Endothelial cell of umbilical vein (primary cell): ENCODE measurements around the gene ARMH1. TPM values are rescaled to one million over a fixed set of nuclear protein-coding genes. Genes with fewer than 3 reads are reported as not detected.

Source experiments
- BruUV-seq: library from RNA; stranded (reverse); fragments of 400-500 nt; replicated peaks from 2 replicates; lab custom pipeline; 2021; lab: Mats Ljungman, UMichigan
- CTCF ChIA-PET: fragments of 300-600, 350-600 bp; sonication (Branson Sonifier 250); formaldehyde crosslinking; loops from one replicate; lab custom pipeline; 2021; ENCODE audit warnings: antibody characterized with exemption, inconsistent platforms; lab: Charles Lee
- POLR2A ChIA-PET: fragments of 300-600, 350-600 bp; sonication (Branson Sonifier 250); formaldehyde crosslinking; loops from one replicate; lab custom pipeline; 2021; ENCODE audit warnings: antibody characterized with exemption, inconsistent platforms; lab: Charles Lee
- DNase-seq: peaks from one replicate; pipeline ENCODE4 v3.0.0-alpha.2; 2011; ENCODE audit warnings: low read depth, low spot score
- FAIRE-seq: peaks from 2 replicates; lab custom pipeline; 2011; peaks lifted over from hg19 to GRCh38; lab: Jason Lieb, UNC
- H2AFZ ChIP-seq: 2 replicates; pipeline ENCODE4 v1.6.0; 2012; ENCODE audit warnings: low read depth, low read length, control low read depth, inconsistent platforms
- H3K27ac ChIP-seq: 2 replicates; pipeline ENCODE4 v1.5.1; 2011; ENCODE audit warnings: low read depth, mild to moderate bottlenecking, control low read depth, low read length, moderate library complexity; ENCODE audit not compliant: insufficient read depth
- H3K27me3 ChIP-seq, 2 experiments: 2 replicates each; pipeline versions ENCODE4 v1.6.0 to v1.6.1; 2011; ENCODE audit warnings: low read length in 2 of 2, mixed read lengths in 1 of 2; ENCODE audit not compliant: control insufficient read depth in 2 of 2, insufficient read depth in 2 of 2
- H3K36me3 ChIP-seq, 2 experiments: 2 replicates in 1 of 2; 3 replicates in 1 of 2; pipeline ENCODE4 v1.5.1; 2011; ENCODE audit warnings: low read length in 2 of 2, mild to moderate bottlenecking in 1 of 2, moderate library complexity in 1 of 2; ENCODE audit not compliant: control insufficient read depth in 2 of 2, insufficient read depth in 2 of 2; ENCODE audit errors: extremely low read depth in 1 of 2
- H3K4me1 ChIP-seq: 3 replicates; pipeline ENCODE4 v1.5.1; 2011; ENCODE audit warnings: mild to moderate bottlenecking, low read length; ENCODE audit not compliant: control insufficient read depth, insufficient read depth; ENCODE audit errors: extremely low read depth
- H3K4me2 ChIP-seq: 2 replicates; pipeline ENCODE4 v1.6.1; 2011; ENCODE audit warnings: low read length, control low read depth, mixed read lengths; ENCODE audit not compliant: insufficient read depth
- H3K4me3 ChIP-seq, 3 experiments: fragments of 200-600 bp in 1 of 3; sonication (generic), shearing (Covaris generic) in 1 of 3; replicated peaks in 1 of 3; 2 replicates each; pipeline ENCODE4 v1.5.1; 2011 to 2016; ENCODE audit warnings: control low read depth in 3 of 3, low read length in 3 of 3, mild to moderate bottlenecking in 2 of 3, inconsistent platforms in 1 of 3, low read depth in 1 of 3, moderate library complexity in 1 of 3; ENCODE audit not compliant: insufficient read depth in 1 of 3
- H3K79me2 ChIP-seq: 2 replicates; pipeline ENCODE4 v1.6.0; 2012; ENCODE audit warnings: low read length, inconsistent platforms; ENCODE audit not compliant: control insufficient read depth, insufficient read depth
- H3K9ac ChIP-seq: replicated peaks from 2 replicates; pipeline ENCODE3; 2011; ENCODE audit warnings: low read length, control low read depth; ENCODE audit not compliant: insufficient read depth; ENCODE audit errors: extremely low read depth
- H3K9me1 ChIP-seq: replicated peaks from 3 replicates; pipeline ENCODE4 v1.6.0; 2011; ENCODE audit warnings: mild to moderate bottlenecking, low read length; ENCODE audit not compliant: control insufficient read depth, insufficient read depth; ENCODE audit errors: extremely low read depth
- H3K9me3 ChIP-seq: replicated peaks from 2 replicates; pipeline ENCODE4 v1.5.1; 2012; ENCODE audit warnings: low read length, inconsistent platforms; ENCODE audit not compliant: control insufficient read depth, insufficient read depth
- H4K20me1 ChIP-seq: replicated peaks from 2 replicates; pipeline ENCODE3; 2011; ENCODE audit warnings: mild to moderate bottlenecking, low read length; ENCODE audit not compliant: control insufficient read depth, insufficient read depth; ENCODE audit errors: extremely low read depth
- CTCF ChIP-seq, 2 donors: IDR thresholded peaks; 1 replicate in 1 of 2; 2 replicates in 1 of 2; pipeline ENCODE4 v1.5.1; 2011; ENCODE audit warnings: low read length in 2 of 2, mild to moderate bottlenecking in 2 of 2, moderate library complexity in 2 of 2, control low read depth in 1 of 2, inconsistent platforms in 1 of 2, low read depth in 1 of 2; ENCODE audit not compliant: insufficient read depth in 1 of 2; ENCODE audit errors: extremely low read depth in 1 of 2
- EZH2 ChIP-seq: IDR thresholded peaks from 2 replicates; pipeline ENCODE4 v1.6.1; 2012; ENCODE audit warnings: borderline replicate concordance, low read depth, mild to moderate bottlenecking, moderate library complexity, low read length, inconsistent platforms; ENCODE audit not compliant: severe bottlenecking
- FOS ChIP-seq: IDR thresholded peaks from 2 replicates; pipeline ENCODE4 v1.6.1; 2011; ENCODE audit warnings: mild to moderate bottlenecking, low read length, moderate library complexity, borderline replicate concordance; ENCODE audit not compliant: insufficient read depth
- GATA2 ChIP-seq: IDR thresholded peaks from 2 replicates; pipeline ENCODE4 v1.7.0; 2011; ENCODE audit warnings: low read depth, mild to moderate bottlenecking, moderate library complexity, mixed read lengths, low read length; ENCODE audit not compliant: insufficient read length, insufficient read depth
- JUN ChIP-seq: IDR thresholded peaks from 2 replicates; pipeline ENCODE4 v1.6.1; 2011; ENCODE audit warnings: borderline replicate concordance, low read depth; ENCODE audit not compliant: insufficient read length, insufficient read depth
- MAX ChIP-seq: IDR thresholded peaks from 2 replicates; pipeline ENCODE4 v1.6.1; 2011; ENCODE audit not compliant: insufficient read depth, insufficient read length
- MYC ChIP-seq: IDR thresholded peaks from one replicate; pipeline ENCODE4 v1.6.1; 2011; ENCODE audit warnings: mild to moderate bottlenecking, low read depth, low read length
- POLR2A ChIP-seq: IDR thresholded peaks from 2 replicates; pipeline ENCODE4 v1.6.1; 2012; ENCODE audit warnings: low read depth, mild to moderate bottlenecking, control low read depth, low read length
- POLR2AphosphoS5 ChIP-seq: IDR thresholded peaks from 2 replicates; pipeline ENCODE4 v1.6.1; 2012; ENCODE audit warnings: low read depth, mild to moderate bottlenecking, control low read depth, low read length, moderate library complexity; ENCODE audit not compliant: insufficient read depth
- dilution Hi-C: fragments of 300-500 bp; cut with MboI; formaldehyde crosslinking; loops from one replicate; pipeline ENCODE4 v1.15.0; 2019; ENCODE audit warnings: low sequenced_read_pairs; ENCODE audit not compliant: extremely low pct_ligation_motif_present
- intact Hi-C: fragments of 100-400 bp; cut with micrococcal nuclease; formaldehyde crosslinking; loops from one replicate; pipeline ENCODE4 v1.10.0; 2022
- polyA plus RNA-seq, 4 experiments: library from polyadenylated mRNA; depleted of rRNA in 3 of 4; stranded (reverse) in 3 of 4; unstranded in 1 of 4; fragments of >200 nt; gene quantifications; 2 replicates each; pipeline versions ENCODE4 v1.2.1 to v1.2.3, GENCODE V29; 2011 to 2012; ENCODE audit warnings: missing spikeins in 1 of 4
- total RNA-seq: library from RNA; stranded (reverse); gene quantifications from 2 replicates; pipeline ENCODE4 v1.2.3, GENCODE V29; 2021

Gene ARMH1
- total and polyA plus RNA-seq, 2 donors (not counting 3 experiments of a cell fraction or from before 2014, with no cell fraction given), result 0.17 TPM; not detected in 1

- no TSS peak for BruUV-seq
- dilution Hi-C loops, result no loop called here
- FAIRE-seq, result peak; percentile 26
Measured at GRCh38 chr1:44695671-44696070, 21.2 kb downstream of the ARMH1 start.

GRCh38 chr1:44696101-44696500 is 21.6 kb downstream of the ARMH1 start:
- dilution Hi-C loops, result no loop called here
- intact Hi-C loops, result no loop called here
- no peak overlapping the region for H3K4me2 ChIP-seq
- H3K9me1 ChIP-seq, result no peaks in the 10 kb centered on the region
- H2AFZ ChIP-seq, result no peak overlapping the region
- ChIA-PET CTCF (interaction anchor here (1.3 to 1.9 kb wide), 4 partner anchors 8 to 318 kb away, joined by 3 to 4 read pairs (median 4); no protein-coding TSS in a partner anchor), POLR2A (no interaction called here)
- no peak overlapping the region for H3K9ac ChIP-seq
- no peaks in the 10 kb centered on the region for H3K36me3 ChIP-seq
- peaks cover 2 to 18% of the 10 kb centered on the region in 2 experiments for H3K27me3 ChIP-seq
- H3K79me2 ChIP-seq, result no peaks in the 10 kb centered on the region
- H3K9me3 ChIP-seq, result no peaks in the 10 kb centered on the region
- H3K27ac ChIP-seq, result no peak overlapping the region
- DNase-seq, result no peak
- H4K20me1 ChIP-seq, result no peaks in the 10 kb centered on the region
- FAIRE-seq, result no peak
- H3K4me1 ChIP-seq, result no peaks in the 10 kb centered on the region
- BruUV-seq, result no TSS peak
- no peak overlapping the region for H3K4me3 ChIP-seq
- TF ChIP-seq JUN (no peak), POLR2A (no peak), MAX (no peak), FOS (no peak), POLR2AphosphoS5 (no peak), GATA2 (no peak), EZH2 (no peak), CTCF (IDR thresholded peaks at IDR 0.05; ENCODE audit: extremely low read depth in 1 of 2, insufficient read depth in 1 of 2, low read depth in 1 of 2, low read length in 2 of 2) (no peak), MYC (no peak)

More at GRCh38 chr1:44695671-44696070, 21.2 kb downstream of the ARMH1 start:
- intact Hi-C loops, result no loop called here
- Histone ChIP-seq H3K79me2 (no peaks in the 10 kb centered on the region), H3K9ac (no peak overlapping the region), H3K27ac (no peak overlapping the region), H3K4me3 (no peak overlapping the region), H3K4me2 (no peak overlapping the region), H3K36me3 (no peaks in the 10 kb centered on the region), H3K9me1 (no peaks in the 10 kb centered on the region), H3K4me1 (no peaks in the 10 kb centered on the region), H3K27me3 (peaks cover 2 to 18% of the 10 kb centered on the region in 2 experiments), H4K20me1 (no peaks in the 10 kb centered on the region), H2AFZ (no peak overlapping the region), H3K9me3 (no peaks in the 10 kb centered on the region)
- CTCF ChIA-PET, result interaction anchor here (1.4 to 1.9 kb wide), 2 partner anchors 9 to 18 kb away, joined by 3 to 4 read pairs; no protein-coding TSS in a partner anchor
- POLR2A ChIA-PET, result no interaction called here
- DNase-seq, result no peak
- TF ChIP-seq FOS, result no peak
